Measurements from ENCODE around the gene PKM. TPM values are rescaled to one million over a fixed set of nuclear protein-coding genes. Genes with fewer than 3 reads are reported as not detected.

The PKM gene
- total RNA-seq, 1 experiment from 2014 or later, result 869 TPM

GRCh38 chr15:72197041-72197459, 33.9 kb downstream of the PKM start:
- H3K9ac ChIP-seq (ENCODE audit: low read length), result no peak overlapping the region
- peaks cover 34% of the 10 kb centered on the region for H3K36me3 ChIP-seq (ENCODE audit: insufficient read depth, low read length)
- no peak overlapping the region for H2AFZ ChIP-seq (ENCODE audit: low read length)
- 0 out of 2 replicates have a peak, but pooled peaks cover 2% of the 10 kb centered on the region for H3K4me1 ChIP-seq (ENCODE audit: low read length)
- H3K27me3 ChIP-seq (ENCODE audit: low read length), result no peaks in the 10 kb centered on the region
- no peaks in the 10 kb centered on the region for H3K9me2 ChIP-seq (replicated peaks; ENCODE audit: insufficient read depth, low read length)
- H3K27ac ChIP-seq (ENCODE audit: low read length), result no peak overlapping the region
- no peaks in the 10 kb centered on the region for H3K9me3 ChIP-seq (ENCODE audit: low read length)
- no peak for DNase-seq
- no peaks in the 10 kb centered on the region for H3K79me2 ChIP-seq (ENCODE audit: low read length)
- no peak overlapping the region for H3K4me3 ChIP-seq (ENCODE audit: low read length)
- H3K4me2 ChIP-seq (ENCODE audit: low read depth, low read length, poor library complexity, severe bottlenecking), result no peak overlapping the region
- peaks cover 21% of the 10 kb centered on the region for H4K20me1 ChIP-seq (ENCODE audit: insufficient read depth, low read depth, low read length)

GRCh38 chr15:72196409-72197040, 34.5 kb downstream of the PKM start:
- Histone ChIP-seq H3K27ac (ENCODE audit: low read length) (no peak overlapping the region), H3K9me2 (replicated peaks; ENCODE audit: insufficient read depth, low read length) (no peaks in the 10 kb centered on the region), H3K79me2 (ENCODE audit: low read length) (no peaks in the 10 kb centered on the region), H4K20me1 (ENCODE audit: insufficient read depth, low read depth, low read length) (peaks cover 21% of the 10 kb centered on the region), H3K9ac (ENCODE audit: low read length) (no peak overlapping the region), H3K4me1 (ENCODE audit: low read length) (0 out of 2 replicates have a peak, but pooled peaks cover 2% of the 10 kb centered on the region), H3K4me2 (ENCODE audit: low read depth, low read length, poor library complexity, severe bottlenecking) (no peak overlapping the region), H3K4me3 (ENCODE audit: low read length) (no peak overlapping the region), H2AFZ (ENCODE audit: low read length) (no peak overlapping the region), H3K9me3 (ENCODE audit: low read length) (no peaks in the 10 kb centered on the region), H3K36me3 (ENCODE audit: insufficient read depth, low read length) (peaks cover 29% of the 10 kb centered on the region), H3K27me3 (ENCODE audit: low read length) (no peaks in the 10 kb centered on the region)
- DNase-seq, result no peak

- Histone ChIP-seq H3K9me2 (replicated peaks; ENCODE audit: insufficient read depth, low read length) (no peaks in the 10 kb centered on the region), H3K4me2 (ENCODE audit: low read depth, low read length, poor library complexity, severe bottlenecking) (no peak overlapping the region), H3K4me1 (ENCODE audit: low read length) (0 out of 2 replicates have a peak, but pooled peaks cover 2% of the 10 kb centered on the region), H3K79me2 (ENCODE audit: low read length) (no peaks in the 10 kb centered on the region), H3K4me3 (ENCODE audit: low read length) (no peak overlapping the region), H3K36me3 (ENCODE audit: insufficient read depth, low read length) (peaks cover 17% of the 10 kb centered on the region), H3K27ac (ENCODE audit: low read length) (no peak overlapping the region), H3K9ac (ENCODE audit: low read length) (no peak overlapping the region), H2AFZ (ENCODE audit: low read length) (no peak overlapping the region), H3K9me3 (ENCODE audit: low read length) (no peaks in the 10 kb centered on the region), H4K20me1 (ENCODE audit: insufficient read depth, low read depth, low read length) (peaks cover 11% of the 10 kb centered on the region), H3K27me3 (ENCODE audit: low read length) (no peaks in the 10 kb centered on the region)
- peak; percentile 72 for DNase-seq
These were observed 35.9 kb downstream of the PKM start for GRCh38 chr15:72195101-72195511.

- Histone ChIP-seq H3K4me2 (ENCODE audit: low read depth, low read length, poor library complexity, severe bottlenecking) (no peak overlapping the region), H3K9me3 (ENCODE audit: low read length) (no peaks in the 10 kb centered on the region), H3K9me2 (replicated peaks; ENCODE audit: insufficient read depth, low read length) (no peaks in the 10 kb centered on the region), H3K36me3 (ENCODE audit: insufficient read depth, low read length) (peaks cover 7% of the 10 kb centered on the region; the same call in 1 of the 2 replicates), H3K27ac (ENCODE audit: low read length) (no peak overlapping the region), H3K9ac (ENCODE audit: low read length) (no peak overlapping the region), H2AFZ (ENCODE audit: low read length) (no peak overlapping the region), H3K79me2 (ENCODE audit: low read length) (no peaks in the 10 kb centered on the region), H4K20me1 (ENCODE audit: insufficient read depth, low read depth, low read length) (peaks cover 5% of the 10 kb centered on the region; the same call in 1 of the 2 replicates), H3K4me3 (ENCODE audit: low read length) (no peak overlapping the region), H3K4me1 (ENCODE audit: low read length) (0 out of 2 replicates have a peak, but pooled peaks cover 2% of the 10 kb centered on the region), H3K27me3 (ENCODE audit: low read length) (no peaks in the 10 kb centered on the region)
- DNase-seq, result no peak
These were observed 37.1 kb downstream of the PKM start for GRCh38 chr15:72193836-72194396.

- no peak overlapping the region for H3K4me3 ChIP-seq (ENCODE audit: low read length)
- no peaks in the 10 kb centered on the region for H3K36me3 ChIP-seq (ENCODE audit: insufficient read depth, low read length)
- H3K27ac ChIP-seq (ENCODE audit: low read length), result no peak overlapping the region
- H3K27me3 ChIP-seq (ENCODE audit: low read length), result no peaks in the 10 kb centered on the region
- DNase-seq, result no peak
- no peaks in the 10 kb centered on the region; the same call in 1 of the 2 replicates for H4K20me1 ChIP-seq (ENCODE audit: insufficient read depth, low read depth, low read length)
- no peak overlapping the region for H3K9ac ChIP-seq (ENCODE audit: low read length)
- no peak overlapping the region for H2AFZ ChIP-seq (ENCODE audit: low read length)
- 0 out of 2 replicates have a peak, but pooled peaks cover 2% of the 10 kb centered on the region for H3K4me1 ChIP-seq (ENCODE audit: low read length)
- no peaks in the 10 kb centered on the region for H3K79me2 ChIP-seq (ENCODE audit: low read length)
- no peaks in the 10 kb centered on the region for H3K9me3 ChIP-seq (ENCODE audit: low read length)
- no peaks in the 10 kb centered on the region for H3K9me2 ChIP-seq (replicated peaks; ENCODE audit: insufficient read depth, low read length)
- no peak overlapping the region for H3K4me2 ChIP-seq (ENCODE audit: low read depth, low read length, poor library complexity, severe bottlenecking)
These were observed 38.6 kb downstream of the PKM start for GRCh38 chr15:72192416-72192815.

- no peak for DNase-seq
- Histone ChIP-seq H4K20me1 (ENCODE audit: insufficient read depth, low read depth, low read length) (no peaks in the 10 kb centered on the region; the same call in 1 of the 2 replicates), H2AFZ (ENCODE audit: low read length) (no peak overlapping the region), H3K4me1 (ENCODE audit: low read length) (no peaks in the 10 kb centered on the region), H3K4me2 (ENCODE audit: low read depth, low read length, poor library complexity, severe bottlenecking) (no peak overlapping the region), H3K9ac (ENCODE audit: low read length) (no peak overlapping the region), H3K79me2 (ENCODE audit: low read length) (no peaks in the 10 kb centered on the region), H3K27ac (ENCODE audit: low read length) (no peak overlapping the region), H3K27me3 (ENCODE audit: low read length) (no peaks in the 10 kb centered on the region), H3K9me3 (ENCODE audit: low read length) (no peaks in the 10 kb centered on the region), H3K36me3 (ENCODE audit: insufficient read depth, low read length) (no peaks in the 10 kb centered on the region), H3K9me2 (replicated peaks; ENCODE audit: insufficient read depth, low read length) (no peaks in the 10 kb centered on the region), H3K4me3 (ENCODE audit: low read length) (no peak overlapping the region)
These were observed 41.6 kb downstream of the PKM start for GRCh38 chr15:72189250-72189902.

- H3K4me3 ChIP-seq (ENCODE audit: low read length), result no peak overlapping the region
- H3K4me2 ChIP-seq (ENCODE audit: low read depth, low read length, poor library complexity, severe bottlenecking), result no peak overlapping the region
- H3K9ac ChIP-seq (ENCODE audit: low read length), result no peak overlapping the region
These were observed 46.7 kb downstream of the PKM start for GRCh38 chr15:72184165-72184811.

GRCh38 chr15:72183781-72184164, 47.2 kb downstream of the PKM start:
- no peaks in the 10 kb centered on the region for H3K79me2 ChIP-seq (ENCODE audit: low read length)
- no peak overlapping the region for H3K4me3 ChIP-seq (ENCODE audit: low read length)
- no peak overlapping the region for H3K27ac ChIP-seq (ENCODE audit: low read length)
- no peak for DNase-seq
- no peaks in the 10 kb centered on the region for H3K36me3 ChIP-seq (ENCODE audit: insufficient read depth, low read length)
- H3K9ac ChIP-seq (ENCODE audit: low read length), result no peak overlapping the region
- no peaks in the 10 kb centered on the region for H3K4me1 ChIP-seq (ENCODE audit: low read length)
- no peaks in the 10 kb centered on the region for H4K20me1 ChIP-seq (ENCODE audit: insufficient read depth, low read depth, low read length)
- no peak overlapping the region for H3K4me2 ChIP-seq (ENCODE audit: low read depth, low read length, poor library complexity, severe bottlenecking)
- H3K9me2 ChIP-seq (replicated peaks; ENCODE audit: insufficient read depth, low read length), result no peaks in the 10 kb centered on the region
- no peaks in the 10 kb centered on the region for H3K27me3 ChIP-seq (ENCODE audit: low read length)
- H3K9me3 ChIP-seq (ENCODE audit: low read length), result no peaks in the 10 kb centered on the region
- H2AFZ ChIP-seq (ENCODE audit: low read length), result no peak overlapping the region

More at GRCh38 chr15:72184165-72184811, 46.7 kb downstream of the PKM start:
- Histone ChIP-seq H3K9me2 (replicated peaks; ENCODE audit: insufficient read depth, low read length) (no peaks in the 10 kb centered on the region), H3K9me3 (ENCODE audit: low read length) (no peaks in the 10 kb centered on the region), H4K20me1 (ENCODE audit: insufficient read depth, low read depth, low read length) (no peaks in the 10 kb centered on the region), H3K79me2 (ENCODE audit: low read length) (no peaks in the 10 kb centered on the region), H3K27me3 (ENCODE audit: low read length) (no peaks in the 10 kb centered on the region), H3K36me3 (ENCODE audit: insufficient read depth, low read length) (no peaks in the 10 kb centered on the region), H3K27ac (ENCODE audit: low read length) (no peak overlapping the region), H2AFZ (ENCODE audit: low read length) (no peak overlapping the region), H3K4me1 (ENCODE audit: low read length) (no peaks in the 10 kb centered on the region)
- DNase-seq, result no peak

Measured in Karpas-422 (cell line).